Frontal cortex (tissue), 4 donors: ENCODE data around the gene JMJD7. TPM values are rescaled to one million over a fixed set of nuclear protein-coding genes. Genes with fewer than 3 reads are reported as not detected.

ENCODE experiments used
- DNase-seq, 2 donors: peaks; one replicate each; pipeline ENCODE4 v3.0.0; 2012; ENCODE audit warnings: low spot score in 2 of 2
- FAIRE-seq: peaks from 2 replicates; lab custom pipeline; 2012; peaks lifted over from hg19 to GRCh38; lab: Jason Lieb, UNC
- total RNA-seq: library from RNA; depleted of rRNA; stranded (reverse); fragments of >200 nt; gene quantifications from one replicate; pipeline ENCODE4 v1.2.3, GENCODE V29; 2014
- donor health status: control.
- donor health status: control.
- donor health status: control.

JMJD7 gene
- 0.82 TPM for total RNA-seq

- FAIRE-seq = no peak
- DNase-seq = peak; percentile 97 to 100
Observed at GRCh38 chr15:41827880-41828806, at the start of gene JMJD7. Gene JMJD7, plus strand, starts transcription at chr15:41828092. Its CDS starts 33 bp downstream, at chr15:41828125.

GRCh38 chr15:41778521-41778920, 49.4 kb upstream of the JMJD7 start:
- FAIRE-seq = no peak
- DNase-seq = no peak

- FAIRE-seq (no peak), DNase-seq (no peak)
Observed at GRCh38 chr15:41779662-41780157, 48.2 kb upstream of the JMJD7 start.

GRCh38 chr15:41780266-41780665, 47.6 kb upstream of the JMJD7 start:
- DNase-seq = no peak
- FAIRE-seq = no peak

- DNase-seq = no peak
- no peak for FAIRE-seq
Observed at GRCh38 chr15:41780727-41781126, 47.2 kb upstream of the JMJD7 start.

GRCh38 chr15:41782371-41783282, 45.3 kb upstream of the JMJD7 start:
- DNase-seq = no peak
- FAIRE-seq = no peak

- no peak for FAIRE-seq
- no peak for DNase-seq
Observed at GRCh38 chr15:41783296-41783695, 44.6 kb upstream of the JMJD7 start.

GRCh38 chr15:41788262-41788661, 39.6 kb upstream of the JMJD7 start:
- DNase-seq = no peak
- FAIRE-seq = no peak

GRCh38 chr15:41789236-41789635, 38.7 kb upstream of the JMJD7 start:
- FAIRE-seq (no peak), DNase-seq (no peak)

GRCh38 chr15:41789662-41790061, 38.2 kb upstream of the JMJD7 start:
- no peak for DNase-seq
- no peak for FAIRE-seq

GRCh38 chr15:41790169-41790568, 37.7 kb upstream of the JMJD7 start:
- no peak for FAIRE-seq
- no peak for DNase-seq

- DNase-seq (no peak), FAIRE-seq (no peak)
Observed at GRCh38 chr15:41790756-41791546, 36.9 kb upstream of the JMJD7 start.

- FAIRE-seq = no peak
- no peak for DNase-seq
Observed at GRCh38 chr15:41791547-41791937, 36.4 kb upstream of the JMJD7 start.

GRCh38 chr15:41792000-41792637, 35.8 kb upstream of the JMJD7 start:
- DNase-seq (no peak), FAIRE-seq (no peak)

- DNase-seq (no peak), FAIRE-seq (no peak)
Observed at GRCh38 chr15:41794081-41794480, 33.8 kb upstream of the JMJD7 start.

- FAIRE-seq = no peak
Observed at GRCh38 chr15:41795996-41796856, 31.7 kb upstream of the JMJD7 start.

GRCh38 chr15:41797201-41797944, 30.5 kb upstream of the JMJD7 start:
- FAIRE-seq (no peak), DNase-seq (no peak)

More at GRCh38 chr15:41795996-41796856, 31.7 kb upstream of the JMJD7 start:
- DNase-seq = no peak
